GM21737 (cell line): ENCODE results near the gene CACNA1F.

ENCODE experiments used
- ATAC-seq: cut with Tn5 transposase; IDR thresholded peaks from one replicate; pipeline ENCODE4 v1.9.1; 2021; ENCODE audit warnings: mild to moderate bottlenecking, moderate library complexity; ENCODE audit not compliant: unreplicated experiment

Gene CACNA1F

DNA sequence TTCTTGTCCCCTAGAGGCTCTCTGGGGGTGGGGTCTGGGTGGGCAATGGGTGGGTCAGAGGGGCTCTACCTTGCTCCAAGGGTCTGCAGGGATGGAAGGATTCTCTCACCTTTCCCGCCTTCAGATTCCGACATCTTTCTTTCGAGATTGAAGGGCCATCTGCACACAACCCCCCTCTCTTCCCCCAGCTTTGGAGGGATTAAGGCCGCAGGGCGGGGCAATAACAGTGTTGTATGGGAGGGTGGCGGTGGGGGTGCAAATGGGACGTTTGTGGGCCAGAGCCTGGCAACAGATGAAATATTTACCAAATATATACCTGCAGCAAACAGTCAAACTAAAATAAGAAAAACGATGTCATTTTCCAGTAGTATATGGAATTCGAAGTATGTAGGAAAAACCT, at the start of gene CACNA1F:
CACNA1F (minus strand) TSS at position 165 of the 400 bp plus-strand sequence; CDS start at position 134, 31 bp downstream.
- ATAC-seq: no peak

DNA sequence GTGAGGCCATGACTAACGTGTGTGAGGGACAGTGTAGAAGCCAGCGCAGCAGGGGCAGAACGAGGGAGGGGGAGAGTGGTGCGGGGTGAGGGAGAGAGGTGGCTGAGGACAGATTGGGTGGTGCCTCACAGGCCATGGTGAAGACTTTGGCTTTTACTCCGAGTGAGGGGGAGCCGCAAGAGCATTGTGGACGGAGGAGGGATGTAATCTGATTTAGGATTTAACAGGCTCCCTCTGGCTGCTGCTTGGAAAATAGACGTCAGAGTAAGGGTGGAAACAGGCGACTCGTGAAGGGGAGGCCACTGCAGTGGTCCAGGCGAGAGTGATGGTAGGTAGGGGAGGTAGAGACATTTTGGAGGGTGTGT, 49.5 kb upstream of the CACNA1F start:
- ATAC-seq: no peak

DNA sequence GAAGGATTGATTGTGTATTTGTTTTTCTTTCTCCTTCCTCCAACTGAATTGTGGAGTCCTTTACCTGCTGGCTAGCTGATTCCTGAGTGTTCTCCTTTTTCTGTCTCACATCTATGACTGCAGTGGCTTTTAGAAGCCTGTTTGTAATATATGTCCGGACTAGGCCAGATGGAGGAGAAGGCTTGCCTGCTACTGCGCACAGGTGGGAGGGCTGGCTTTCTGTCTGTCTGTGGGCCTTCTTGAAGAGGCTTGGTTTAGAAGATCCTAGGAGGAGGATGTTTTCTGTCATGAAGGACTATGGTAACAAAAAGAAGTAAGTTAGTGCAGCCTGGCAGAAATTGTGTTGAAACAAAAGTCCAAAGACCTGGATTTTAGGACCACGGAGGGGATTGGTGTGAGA, 44.9 kb upstream of the CACNA1F start:
- ATAC-seq: no peak

DNA sequence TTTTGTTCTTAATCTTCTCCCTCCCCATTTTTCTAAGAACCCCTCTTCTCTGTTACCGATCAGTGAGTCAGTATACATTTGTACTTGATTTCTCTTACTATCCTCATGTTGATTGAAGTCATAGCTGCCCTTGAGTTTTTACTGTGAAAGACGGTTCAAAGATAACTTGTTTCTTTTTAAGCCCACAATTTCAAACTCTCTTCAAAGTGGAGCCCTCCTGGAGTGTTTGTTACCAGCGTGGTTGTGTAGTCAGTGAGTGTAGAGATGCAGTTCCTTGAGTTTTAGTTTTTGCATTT, 44.3 kb upstream of the CACNA1F start:
- ATAC-seq: no peak

DNA sequence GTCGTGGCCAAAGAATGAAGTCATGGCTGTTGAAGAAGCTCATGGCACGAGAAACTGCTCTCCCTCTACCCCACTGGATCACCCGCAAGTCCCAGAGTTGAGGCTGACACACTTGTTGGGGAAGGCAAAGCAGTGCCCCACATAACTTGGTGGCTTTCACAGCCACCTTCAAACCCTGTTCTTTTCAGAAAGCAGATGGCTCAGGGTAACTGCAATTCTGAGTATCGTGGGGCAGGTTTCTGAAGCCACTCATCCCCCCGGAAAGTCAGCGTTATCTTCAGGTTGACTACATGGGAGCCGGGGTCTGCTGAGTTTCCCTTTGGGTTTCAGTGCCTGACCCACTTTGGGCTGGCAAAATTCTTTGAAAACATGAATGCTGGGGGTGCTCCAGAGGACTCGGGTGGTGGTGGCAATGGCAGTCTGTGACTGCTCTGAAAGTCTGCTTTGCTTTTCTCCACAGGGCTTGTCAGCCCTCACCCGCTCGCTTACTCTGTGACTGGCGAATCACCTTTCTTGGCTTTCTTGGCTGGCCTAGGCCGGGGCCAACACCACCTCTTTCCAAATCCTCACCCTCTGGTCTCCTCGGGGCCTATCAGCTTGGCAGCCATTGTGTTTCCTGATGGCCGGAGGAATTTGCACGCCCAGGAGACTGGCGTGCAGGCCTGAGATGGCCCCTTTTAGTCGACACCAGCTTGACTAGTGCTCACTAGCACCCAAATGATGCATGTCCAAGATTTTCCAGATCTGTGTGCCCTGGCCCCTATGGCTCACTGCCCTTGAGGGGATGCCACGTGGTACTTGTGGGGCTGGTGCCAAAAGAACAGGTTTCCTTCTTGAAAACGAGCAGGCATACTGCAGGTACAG, 43.8 kb upstream of the CACNA1F start:
- no peak for ATAC-seq

- no peak for ATAC-seq
Observed at GRCh38 chrX:49276207-49276606, 43.1 kb upstream of the CACNA1F start.

DNA sequence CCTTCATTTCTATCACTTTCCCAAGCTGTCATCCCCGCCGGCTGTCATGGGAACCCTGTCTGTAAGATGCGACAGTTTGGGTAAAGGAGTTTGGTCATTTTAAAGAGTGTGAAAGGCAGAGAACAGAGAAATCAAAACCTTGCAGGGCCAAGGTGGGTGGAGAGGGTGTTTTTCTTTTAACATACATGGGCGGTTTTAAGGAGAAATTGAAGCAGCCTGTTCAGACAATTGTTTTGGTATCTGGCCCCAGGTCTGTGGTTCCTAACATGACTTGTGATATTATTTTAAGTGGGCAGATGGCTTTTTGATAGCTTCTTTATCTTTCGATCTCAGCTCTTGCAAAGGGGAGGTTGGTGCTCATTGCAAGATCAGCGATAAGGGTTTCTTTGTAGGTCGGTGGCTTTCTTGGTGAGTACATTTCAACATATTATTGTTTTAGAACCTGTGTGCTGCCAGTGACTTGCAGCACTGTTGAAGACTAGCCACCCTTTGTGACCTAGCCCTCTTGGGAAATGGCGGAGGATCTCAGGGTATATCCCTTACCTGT, 40.1 kb upstream of the CACNA1F start:
- no peak for ATAC-seq

DNA sequence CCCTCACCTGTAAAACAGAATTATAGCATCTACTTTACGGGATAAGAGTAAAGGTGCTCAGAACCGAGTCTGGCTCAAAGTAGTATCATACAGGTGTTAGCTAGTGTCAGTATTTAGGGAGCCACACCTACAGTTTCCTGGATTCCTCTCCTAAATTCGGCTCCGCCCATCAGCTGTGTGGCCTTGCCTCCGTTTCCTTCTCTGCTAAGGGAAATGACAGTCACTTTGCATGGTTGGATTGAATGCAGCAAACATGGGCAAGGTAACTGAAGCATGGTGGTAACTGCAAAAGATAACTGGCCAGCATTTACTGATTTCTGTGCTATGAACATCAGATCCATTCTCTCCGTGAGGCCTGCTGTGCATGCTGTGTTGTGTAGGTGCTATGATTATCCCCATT, 39.3 kb upstream of the CACNA1F start:
- no peak for ATAC-seq

- ATAC-seq: no peak
Observed at GRCh38 chrX:49271341-49271740, 38.2 kb upstream of the CACNA1F start.

DNA sequence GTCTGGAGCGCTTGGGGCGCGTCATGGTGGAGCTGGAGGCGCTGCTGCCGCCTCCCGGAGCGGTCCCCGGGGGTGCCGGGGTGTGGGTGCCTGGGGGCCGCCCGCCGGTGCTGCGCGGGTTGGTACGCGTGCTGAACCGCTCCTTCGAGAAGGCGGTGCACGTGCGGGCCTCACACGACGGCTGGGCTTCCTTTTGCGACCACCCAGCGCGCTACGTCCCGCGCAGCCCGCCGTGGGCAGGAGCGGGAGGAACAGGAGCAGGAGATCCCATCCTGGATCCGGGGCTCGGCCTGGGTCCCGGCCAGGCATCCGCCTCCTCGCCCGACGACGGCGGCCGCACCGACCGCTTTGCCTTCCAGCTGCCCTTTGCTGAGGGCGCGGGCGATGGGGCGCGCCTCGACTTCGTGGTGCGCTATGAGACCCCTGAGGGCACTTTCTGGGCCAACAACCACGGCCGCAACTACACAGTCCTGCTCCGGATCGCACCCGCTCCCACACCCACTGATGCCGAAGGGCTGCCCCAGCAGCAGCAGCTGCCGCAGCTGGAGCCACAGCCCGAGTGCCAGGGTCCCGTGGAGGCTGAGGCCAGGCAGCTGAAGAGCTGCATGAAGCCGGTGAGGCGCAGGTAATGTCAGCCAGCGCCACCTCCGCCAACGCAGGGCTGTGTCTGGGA, 37.2 kb upstream of the CACNA1F start:
- ATAC-seq: no peak

GRCh38 chrX:49269767-49270248, 36.7 kb upstream of the CACNA1F start, which contains the start of gene PPP1R3F:
TSS of gene PPP1R3F (plus strand) at chrX:49269793. CDS start at chrX:49269870, 77 bp downstream.
- ATAC-seq: peak; percentile 14

DNA sequence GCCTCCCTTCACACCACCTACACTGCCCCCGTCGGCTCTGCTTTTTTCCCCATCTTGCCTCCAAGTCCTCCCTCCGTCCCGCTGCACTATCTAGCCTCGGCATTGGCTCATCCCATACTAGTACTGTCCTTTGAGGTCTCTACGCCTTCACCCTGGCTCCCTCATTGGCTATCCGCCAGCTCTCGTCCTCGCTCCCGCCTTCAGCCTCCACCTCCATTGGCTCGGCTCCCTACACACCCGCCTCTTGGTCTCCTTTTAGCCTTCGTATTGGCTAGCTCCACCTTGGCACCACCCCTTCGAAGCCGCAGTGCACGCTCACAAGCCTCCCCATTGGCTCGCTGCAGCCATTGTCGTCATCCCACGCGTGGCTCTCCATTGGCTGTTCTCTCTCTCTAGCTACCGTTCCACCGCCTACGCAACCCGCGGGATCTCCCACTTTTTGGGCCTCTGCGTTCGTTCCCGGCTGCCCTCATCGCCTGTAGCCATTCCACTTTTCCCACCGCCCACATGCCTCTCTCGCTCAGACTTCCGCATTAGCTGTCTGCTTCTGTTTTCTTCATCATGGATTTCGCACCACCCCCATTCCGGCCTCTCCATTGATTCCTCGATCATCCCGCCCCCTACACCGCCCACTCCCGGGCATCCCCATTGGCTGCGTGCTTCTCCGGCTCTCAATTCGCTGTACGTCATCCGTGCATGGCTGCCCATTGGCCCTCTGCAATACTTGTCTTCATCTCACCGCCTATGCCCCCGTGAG, 36.0 kb upstream of the CACNA1F start:
- peak; percentile 83 for ATAC-seq

GRCh38 chrX:49268702-49269009, 35.5 kb upstream of the CACNA1F start:
- ATAC-seq: no peak

DNA sequence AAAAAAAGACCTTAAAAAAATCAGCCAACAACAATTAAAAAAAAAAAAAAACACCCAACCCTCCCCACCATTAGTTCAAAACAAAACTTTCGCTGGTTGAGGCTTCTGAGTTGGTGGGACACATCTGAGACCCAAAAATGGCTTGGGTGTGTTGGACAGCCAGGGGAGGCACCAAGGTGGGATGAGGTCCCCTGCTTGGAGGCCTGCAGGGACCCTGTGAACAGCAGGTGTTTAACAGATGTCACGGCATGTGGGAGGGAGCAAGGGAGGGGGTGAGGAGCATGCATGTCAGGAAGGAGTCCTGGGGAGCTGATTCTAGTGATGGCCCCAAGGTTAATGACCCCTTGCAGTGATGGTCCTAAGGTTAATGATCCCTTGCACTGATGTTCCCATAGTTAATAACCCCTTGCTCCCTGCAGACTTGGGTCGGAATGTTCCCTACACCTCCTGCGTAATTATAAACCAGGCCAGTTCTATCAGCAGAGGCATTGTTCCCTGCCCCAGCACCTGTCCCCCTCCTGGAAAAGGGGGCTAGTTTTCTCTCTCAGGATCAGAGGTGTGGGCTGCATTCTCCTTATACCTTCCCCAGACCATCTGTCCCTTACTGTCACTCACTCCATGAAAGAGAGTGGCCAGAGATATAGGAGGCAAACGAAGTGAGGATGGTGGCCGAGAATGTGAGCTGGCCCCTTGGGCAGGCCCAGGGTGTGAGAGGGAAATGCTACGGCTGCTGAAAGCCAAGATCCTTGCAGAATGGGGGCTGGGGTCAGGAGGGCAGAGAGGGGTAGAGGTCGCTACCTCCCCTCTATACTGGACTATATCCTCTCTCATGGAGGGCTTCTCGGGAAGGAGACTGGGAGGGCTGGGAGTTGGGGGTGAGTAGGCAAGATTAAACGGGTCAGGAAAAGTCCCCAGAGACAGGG, 33.6 kb upstream of the CACNA1F start:
- no peak for ATAC-seq

DNA sequence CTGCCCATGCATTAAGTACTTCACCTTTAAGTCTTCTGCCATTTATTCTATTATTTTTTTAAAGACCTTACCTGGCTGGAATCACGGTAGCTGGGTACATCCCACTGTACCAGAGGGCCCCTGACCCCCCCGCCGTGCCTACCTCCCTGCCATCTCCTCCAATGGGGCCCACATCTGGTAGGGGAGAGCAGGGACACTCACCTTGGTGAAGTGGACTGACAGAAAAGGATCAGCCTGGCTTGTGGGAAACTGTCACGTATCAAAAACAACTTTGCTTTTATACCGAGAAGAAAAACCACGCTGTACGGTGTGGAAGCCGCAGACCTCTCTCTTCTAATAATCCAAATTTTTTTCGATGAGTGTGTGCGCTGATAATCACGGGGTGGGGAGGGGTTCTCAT, 31.3 kb upstream of the CACNA1F start, which contains the start of gene FOXP3:
FOXP3 (minus strand) TSS at position 251 of the 400 bp plus-strand sequence. CDS start 6,205 bp downstream, outside the sequence.
- no peak for ATAC-seq

GRCh38 chrX:49263631-49264030, 30.5 kb upstream of the CACNA1F start:
- no peak for ATAC-seq

GRCh38 chrX:49262603-49263002, 29.5 kb upstream of the CACNA1F start:
- no peak for ATAC-seq

GRCh38 chrX:49260221-49260985, 27.3 kb upstream of the CACNA1F start:
- no peak for ATAC-seq

GRCh38 chrX:49258749-49259124, 25.6 kb upstream of the CACNA1F start:
- no peak for ATAC-seq
